Lower leg skin (tissue), 3 donors: Measurements from ENCODE around the gene MSRB3.

Experiments used
- CTCF ChIP-seq, 3 donors: fragments of 450-650 bp; IDR thresholded peaks; one replicate each; pipeline ENCODE4 v1.5.1; 2016; ENCODE audit warnings: antibody characterized with exemption in 3 of 3, mild to moderate bottlenecking in 3 of 3, moderate library complexity in 2 of 3
- POLR2A ChIP-seq, 2 donors: fragments of 450-650 bp; IDR thresholded peaks; one replicate each; pipeline ENCODE4 v1.6.1; 2016 to 2017; ENCODE audit warnings: antibody characterized with exemption in 2 of 2, mild to moderate bottlenecking in 1 of 2, moderate library complexity in 1 of 2

- no peak for TF ChIP-seq CTCF (IDR thresholded peaks at IDR 0.05)
- no peak for TF ChIP-seq POLR2A (IDR thresholded peaks at IDR 0.05)
Measured at GRCh38 chr12:65339161-65339560, 60.7 kb downstream of the MSRB3 start.
